Measurements from ENCODE around the gene RRP15. TPM values are rescaled to one million over a fixed set of nuclear protein-coding genes. Genes with fewer than 3 reads are reported as not detected.

RRP15 gene
- total and polyA plus RNA-seq, 9 of the 15 experiments (the other 6 are each of a cell fraction or from before 2014, with no cell fraction given): 9.5 to 58.1 (median 29.3) TPM

GRCh38 chr1:218304281-218305039, 19.4 kb downstream of the RRP15 start (continued):
- TF ChIP-seq ZNF699 (CRISPR knock-in tag; IDR thresholded peaks at IDR 0.05; ENCODE audit: insufficient replicate concordance) (no peak), SPI1 (IDR thresholded peaks at IDR 0.05; ENCODE audit: borderline replicate concordance, low read depth, low read length) (no peak), MCM5 (IDR thresholded peaks at IDR 0.05; ENCODE audit: low read depth) (no peak), CCAR2 (IDR thresholded peaks at IDR 0.05; ENCODE audit: low read depth, low read length) (no peak), DACH1 (IDR thresholded peaks at IDR 0.05; ENCODE audit: partially characterized antibody) (no peak), CHCHD3 (CRISPR knock-in tag; IDR thresholded peaks at IDR 0.05) (no peak), HINFP (tag; conservative IDR thresholded peaks at IDR 0.05; ENCODE audit: low read depth) (no peak), SIN3B (IDR thresholded peaks at IDR 0.05; ENCODE audit: low read depth) (no peak), CC2D1A (IDR thresholded peaks at IDR 0.05) (peak; percentile 40), POLR2G (IDR thresholded peaks at IDR 0.05; ENCODE audit: low read depth, low read length) (no peak), ZNF124 (CRISPR knock-in tag; IDR thresholded peaks at IDR 0.05) (no peak), POU5F1 (IDR thresholded peaks at IDR 0.05; ENCODE audit: borderline replicate concordance, low read depth, low read length, partially characterized antibody) (no peak), GABPB2 (CRISPR knock-in tag; conservative IDR thresholded peaks at IDR 0.05) (no peak), FIP1L1 (IDR thresholded peaks at IDR 0.05; ENCODE audit: low read depth, low read length, poor library complexity, severe bottlenecking) (no peak), SETDB1 (IDR thresholded peaks at IDR 0.05; ENCODE audit: low read length) (no peak), ZBTB2 (IDR thresholded peaks at IDR 0.05) (0 out of 2 replicates have a peak, but pooled peaks have one; percentile 40), ZNF551 (CRISPR knock-in tag; IDR thresholded peaks at IDR 0.05) (no peak), ZNF239 (CRISPR knock-in tag; IDR thresholded peaks at IDR 0.05) (0 out of 2 replicates have a peak, but pooled peaks have one; percentile 39), SMARCA4 (IDR thresholded peaks at IDR 0.05) (peak; percentile 88), ZNF830 (CRISPR knock-in tag; IDR thresholded peaks at IDR 0.05) (no peak), ZNF263 (CRISPR knock-in tag; IDR thresholded peaks at IDR 0.05; ENCODE audit: borderline replicate concordance) (no peak)
- TF ChIP-seq, protein P1, sequence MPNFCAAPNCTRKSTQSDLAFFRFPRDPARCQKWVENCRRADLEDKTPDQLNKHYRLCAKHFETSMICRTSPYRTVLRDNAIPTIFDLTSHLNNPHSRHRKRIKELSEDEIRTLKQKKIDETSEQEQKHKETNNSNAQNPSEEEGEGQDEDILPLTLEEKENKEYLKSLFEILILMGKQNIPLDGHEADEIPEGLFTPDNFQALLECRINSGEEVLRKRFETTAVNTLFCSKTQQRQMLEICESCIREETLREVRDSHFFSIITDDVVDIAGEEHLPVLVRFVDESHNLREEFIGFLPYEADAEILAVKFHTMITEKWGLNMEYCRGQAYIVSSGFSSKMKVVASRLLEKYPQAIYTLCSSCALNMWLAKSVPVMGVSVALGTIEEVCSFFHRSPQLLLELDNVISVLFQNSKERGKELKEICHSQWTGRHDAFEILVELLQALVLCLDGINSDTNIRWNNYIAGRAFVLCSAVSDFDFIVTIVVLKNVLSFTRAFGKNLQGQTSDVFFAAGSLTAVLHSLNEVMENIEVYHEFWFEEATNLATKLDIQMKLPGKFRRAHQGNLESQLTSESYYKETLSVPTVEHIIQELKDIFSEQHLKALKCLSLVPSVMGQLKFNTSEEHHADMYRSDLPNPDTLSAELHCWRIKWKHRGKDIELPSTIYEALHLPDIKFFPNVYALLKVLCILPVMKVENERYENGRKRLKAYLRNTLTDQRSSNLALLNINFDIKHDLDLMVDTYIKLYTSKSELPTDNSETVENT (CRISPR knock-in tag; IDR thresholded peaks at IDR 0.05): no peak
- TF ChIP-seq, protein P2, sequence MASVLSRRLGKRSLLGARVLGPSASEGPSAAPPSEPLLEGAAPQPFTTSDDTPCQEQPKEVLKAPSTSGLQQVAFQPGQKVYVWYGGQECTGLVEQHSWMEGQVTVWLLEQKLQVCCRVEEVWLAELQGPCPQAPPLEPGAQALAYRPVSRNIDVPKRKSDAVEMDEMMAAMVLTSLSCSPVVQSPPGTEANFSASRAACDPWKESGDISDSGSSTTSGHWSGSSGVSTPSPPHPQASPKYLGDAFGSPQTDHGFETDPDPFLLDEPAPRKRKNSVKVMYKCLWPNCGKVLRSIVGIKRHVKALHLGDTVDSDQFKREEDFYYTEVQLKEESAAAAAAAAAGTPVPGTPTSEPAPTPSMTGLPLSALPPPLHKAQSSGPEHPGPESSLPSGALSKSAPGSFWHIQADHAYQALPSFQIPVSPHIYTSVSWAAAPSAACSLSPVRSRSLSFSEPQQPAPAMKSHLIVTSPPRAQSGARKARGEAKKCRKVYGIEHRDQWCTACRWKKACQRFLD (CRISPR knock-in tag; IDR thresholded peaks at IDR 0.05): peak; percentile 92

All from K562 (cell line).